ENCODE results near the gene ZNF407.

ZNF407 gene

DNA sequence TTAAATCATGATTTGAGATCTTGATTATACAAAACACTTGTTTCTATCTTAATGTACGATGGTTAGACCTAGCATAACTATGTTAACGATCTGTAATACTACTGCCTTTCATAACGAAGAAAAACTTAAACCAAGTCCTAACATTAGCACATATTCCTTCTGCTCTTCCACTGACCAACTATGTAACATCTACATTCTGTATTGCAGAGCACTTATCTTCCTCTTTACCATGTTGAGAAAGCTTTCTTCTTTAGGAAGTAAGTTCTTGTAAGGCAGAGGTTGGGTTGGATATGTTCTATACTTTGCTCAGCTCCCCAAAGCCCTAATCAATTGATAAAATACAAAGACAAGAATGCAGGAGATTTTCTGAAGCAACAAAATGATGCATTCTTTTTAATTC, 7.9 kb upstream of the ZNF407 start:
- Histone ChIP-seq H3K36me3 (ENCODE audit: control insufficient read depth in 1 of 2, insufficient read depth in 2 of 2, low read length in 2 of 2) (no peaks in the 10 kb centered on the region), H3K4me3 (ENCODE audit: low read depth in 1 of 2, low read length in 2 of 2) (no peak overlapping the region), H3K9me3 (ENCODE audit: control insufficient read depth in 1 of 2, low read length in 2 of 2) (no peaks in the 10 kb centered on the region), H3K4me1 (ENCODE audit: control insufficient read depth in 1 of 2, insufficient read depth in 2 of 2, low read length in 2 of 2) (no peaks in the 10 kb centered on the region), H3K27me3 (ENCODE audit: low read depth, low read length) (no peaks in the 10 kb centered on the region), H3K27ac (ENCODE audit: low read length) (no peak overlapping the region)

DNA sequence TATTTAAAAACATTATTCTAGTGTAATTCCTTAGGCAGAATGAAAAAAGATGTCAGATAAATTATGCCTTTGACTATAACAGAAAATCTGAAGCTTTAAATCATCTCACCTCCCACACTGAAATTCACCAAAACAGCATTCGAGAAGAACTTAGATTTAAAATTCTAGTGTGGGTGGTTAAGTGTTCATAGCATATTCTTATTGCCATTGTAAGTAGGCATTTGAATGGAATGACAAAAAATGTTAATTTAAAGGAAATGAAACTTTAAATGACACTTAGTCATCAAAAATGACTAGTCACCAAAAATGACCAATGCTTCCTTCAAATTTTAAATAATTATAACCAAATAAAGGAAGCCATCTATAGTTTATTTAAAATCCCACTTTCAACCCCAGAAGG, 7.0 kb upstream of the ZNF407 start:
- Histone ChIP-seq H3K36me3 (ENCODE audit: control insufficient read depth in 1 of 2, insufficient read depth in 2 of 2, low read length in 2 of 2) (no peaks in the 10 kb centered on the region), H3K4me3 (ENCODE audit: low read depth in 1 of 2, low read length in 2 of 2) (no peak overlapping the region), H3K27me3 (ENCODE audit: low read depth, low read length) (no peaks in the 10 kb centered on the region), H3K4me1 (ENCODE audit: control insufficient read depth in 1 of 2, insufficient read depth in 2 of 2, low read length in 2 of 2) (peaks cover 2% of the 10 kb centered on the region in 2 donors), H3K27ac (ENCODE audit: low read length) (no peak overlapping the region), H3K9me3 (ENCODE audit: control insufficient read depth in 1 of 2, low read length in 2 of 2) (no peaks in the 10 kb centered on the region)

DNA sequence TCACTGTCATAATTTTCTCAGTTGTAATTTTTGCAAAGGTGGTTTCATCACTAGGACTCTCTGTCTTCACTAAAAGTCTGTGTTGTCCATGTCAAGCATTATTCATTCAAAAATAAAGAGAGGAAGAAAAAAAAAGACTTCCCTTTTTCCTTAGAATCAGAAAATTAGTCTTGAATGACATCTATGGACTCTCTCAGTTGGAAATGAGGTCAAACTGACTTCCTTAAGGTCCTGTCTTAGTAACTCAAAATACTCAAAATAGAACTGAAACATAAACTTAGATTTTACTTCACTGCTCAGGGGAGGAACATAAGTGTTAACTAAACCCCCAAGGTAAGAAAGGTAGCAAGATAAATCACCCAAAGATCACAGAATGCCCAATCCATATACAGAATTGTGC, 2.2 kb upstream of the ZNF407 start:
- H3K4me1 ChIP-seq (ENCODE audit: control insufficient read depth in 1 of 2, insufficient read depth in 2 of 2, low read length in 2 of 2): peaks cover 20% of the 10 kb centered on the region in 2 donors
- H3K27ac ChIP-seq (ENCODE audit: low read length): peak overlapping the region; percentile 14
- no peak overlapping the region for H3K4me3 ChIP-seq (ENCODE audit: low read depth in 1 of 2, low read length in 2 of 2)
- no peaks in the 10 kb centered on the region for H3K9me3 ChIP-seq (ENCODE audit: control insufficient read depth in 1 of 2, low read length in 2 of 2)
- H3K36me3 ChIP-seq (ENCODE audit: control insufficient read depth in 1 of 2, insufficient read depth in 2 of 2, low read length in 2 of 2): no peaks in the 10 kb centered on the region
- no peaks in the 10 kb centered on the region for H3K27me3 ChIP-seq (ENCODE audit: low read depth, low read length)

DNA sequence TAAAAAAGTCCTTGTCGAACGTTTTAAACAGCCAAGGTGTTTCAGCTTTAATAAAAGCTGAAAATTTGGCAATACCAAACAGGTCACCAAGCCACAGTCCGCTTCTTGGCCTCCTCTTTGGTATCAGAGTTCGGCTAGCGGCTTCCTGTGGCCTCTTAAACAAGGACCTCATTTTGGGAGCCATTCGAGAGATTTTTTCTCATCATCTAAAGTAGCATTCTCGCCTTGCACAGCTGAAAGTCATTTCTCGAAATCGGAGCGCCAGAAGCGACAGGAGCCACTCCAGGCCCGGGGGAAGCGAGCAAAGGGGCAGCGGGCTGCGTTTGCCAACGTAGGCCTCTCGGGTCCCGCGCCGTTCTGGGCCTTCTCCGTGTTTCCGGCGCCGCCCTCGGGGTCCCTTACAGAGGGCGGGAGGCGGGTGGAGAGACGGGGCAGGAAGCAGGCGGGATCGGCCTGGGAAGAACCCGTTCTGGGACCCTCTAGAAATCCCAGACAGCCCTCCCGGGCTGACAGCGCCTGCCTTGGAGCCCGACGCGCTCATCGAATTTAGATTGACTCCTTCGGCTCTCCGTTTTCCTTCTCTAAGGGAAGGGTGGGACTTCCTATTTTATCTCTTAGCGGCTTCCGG, 522 bp upstream of the ZNF407 start:
- Histone ChIP-seq H3K27me3 (ENCODE audit: low read depth, low read length) (no peaks in the 10 kb centered on the region), H3K4me1 (ENCODE audit: control insufficient read depth in 1 of 2, insufficient read depth in 2 of 2, low read length in 2 of 2) (peaks cover 20% of the 10 kb centered on the region in 2 donors), H3K9me3 (ENCODE audit: control insufficient read depth in 1 of 2, low read length in 2 of 2) (no peaks in the 10 kb centered on the region), H3K4me3 (ENCODE audit: low read depth in 1 of 2, low read length in 2 of 2) (peak overlapping the region; percentile 88 to 97), H3K36me3 (ENCODE audit: control insufficient read depth in 1 of 2, insufficient read depth in 2 of 2, low read length in 2 of 2) (no peaks in the 10 kb centered on the region), H3K27ac (ENCODE audit: low read length) (peak overlapping the region; percentile 99)

DNA sequence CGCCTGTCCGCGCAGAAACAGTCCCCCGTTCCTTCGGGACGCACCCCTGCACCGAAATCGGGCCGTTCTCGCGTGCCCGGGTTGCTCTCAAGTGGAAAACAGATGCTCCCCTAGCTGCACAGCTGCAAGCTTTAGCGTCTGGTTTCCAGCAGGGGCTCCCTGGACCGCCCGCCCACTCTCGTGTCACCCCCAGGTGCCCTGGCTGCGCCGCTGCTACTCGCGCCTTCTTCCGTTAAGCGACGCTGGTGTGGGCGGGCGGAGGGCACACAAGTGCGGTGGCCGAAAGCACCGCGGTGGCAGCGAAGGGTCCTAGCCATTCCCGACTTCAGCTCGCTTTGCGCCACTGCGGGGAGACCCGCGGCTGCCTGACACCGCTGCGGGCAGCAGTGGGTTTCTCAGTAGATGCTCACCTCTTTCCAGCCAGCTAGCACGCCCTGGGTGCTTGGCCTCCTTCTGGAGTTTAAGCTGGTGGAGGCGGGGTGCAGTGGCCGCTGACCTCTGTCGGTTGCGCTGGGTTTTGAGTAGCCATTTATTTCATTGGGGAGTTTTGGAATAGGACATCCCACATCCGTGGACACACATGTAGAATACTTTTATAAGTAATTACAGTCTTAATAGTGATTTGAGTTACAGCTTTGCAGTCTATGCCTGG, 806 bp downstream of the ZNF407 start:
- Histone ChIP-seq H3K4me3 (ENCODE audit: low read depth in 1 of 2, low read length in 2 of 2) (peak overlapping the region; percentile 79 to 88), H3K36me3 (ENCODE audit: control insufficient read depth in 1 of 2, insufficient read depth in 2 of 2, low read length in 2 of 2) (no peaks in the 10 kb centered on the region), H3K27me3 (ENCODE audit: low read depth, low read length) (no peaks in the 10 kb centered on the region), H3K9me3 (ENCODE audit: control insufficient read depth in 1 of 2, low read length in 2 of 2) (no peaks in the 10 kb centered on the region), H3K27ac (ENCODE audit: low read length) (peak overlapping the region; percentile 99), H3K4me1 (ENCODE audit: control insufficient read depth in 1 of 2, insufficient read depth in 2 of 2, low read length in 2 of 2) (peaks cover 20% of the 10 kb centered on the region in 2 donors)

DNA sequence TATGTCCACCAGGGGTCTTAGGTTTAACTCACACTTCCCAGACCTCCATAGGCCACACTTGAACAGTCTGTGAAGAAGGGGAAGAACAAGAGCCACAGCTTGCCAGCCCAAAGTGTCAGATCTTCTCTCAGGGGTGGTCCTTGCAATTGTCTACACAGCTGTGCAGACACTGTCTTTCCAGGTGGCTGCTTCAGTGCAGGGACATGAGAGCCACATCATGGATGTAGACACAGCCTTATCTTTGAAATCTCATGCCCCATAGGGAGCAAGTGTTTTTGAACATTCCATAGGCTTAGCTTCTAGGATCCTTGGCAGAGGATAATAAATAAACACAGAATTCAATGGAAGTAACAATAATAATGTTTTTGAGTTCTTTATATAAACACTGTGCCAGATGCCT, 6.7 kb downstream of the ZNF407 start:
- Histone ChIP-seq H3K4me1 (ENCODE audit: control insufficient read depth in 1 of 2, insufficient read depth in 2 of 2, low read length in 2 of 2) (peaks cover 0 to under 1% of the 10 kb centered on the region in 2 donors), H3K27ac (ENCODE audit: low read length) (peak overlapping the region; percentile 42), H3K27me3 (ENCODE audit: low read depth, low read length) (no peaks in the 10 kb centered on the region), H3K4me3 (ENCODE audit: low read depth in 1 of 2, low read length in 2 of 2) (no peak overlapping the region), H3K9me3 (ENCODE audit: control insufficient read depth in 1 of 2, low read length in 2 of 2) (no peaks in the 10 kb centered on the region), H3K36me3 (ENCODE audit: control insufficient read depth in 1 of 2, insufficient read depth in 2 of 2, low read length in 2 of 2) (no peaks in the 10 kb centered on the region)

DNA sequence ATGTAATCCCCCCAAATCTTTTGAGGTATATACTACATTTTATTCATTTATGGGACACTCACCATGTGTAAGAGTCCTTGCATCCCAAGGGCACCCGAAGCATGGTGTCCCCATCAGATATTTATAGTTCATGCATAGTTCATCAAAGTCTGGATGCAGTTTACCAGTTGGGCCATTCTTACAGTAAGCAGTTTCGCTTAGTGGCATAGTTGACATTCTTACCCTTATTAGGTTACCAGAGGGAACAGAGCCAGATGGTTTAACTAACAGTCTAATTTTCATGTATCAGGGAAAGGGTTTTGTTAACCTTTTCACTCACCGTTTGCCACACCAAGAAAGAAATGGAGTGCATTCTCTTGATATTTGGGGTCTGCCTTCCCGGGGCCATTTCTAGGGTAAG, 7.1 kb downstream of the ZNF407 start:
- Histone ChIP-seq H3K4me3 (ENCODE audit: low read depth in 1 of 2, low read length in 2 of 2) (no peak overlapping the region), H3K4me1 (ENCODE audit: control insufficient read depth in 1 of 2, insufficient read depth in 2 of 2, low read length in 2 of 2) (no peaks in the 10 kb centered on the region), H3K27ac (ENCODE audit: low read length) (peak overlapping the region; percentile 42), H3K27me3 (ENCODE audit: low read depth, low read length) (no peaks in the 10 kb centered on the region), H3K36me3 (ENCODE audit: control insufficient read depth in 1 of 2, insufficient read depth in 2 of 2, low read length in 2 of 2) (no peaks in the 10 kb centered on the region), H3K9me3 (ENCODE audit: control insufficient read depth in 1 of 2, low read length in 2 of 2) (no peaks in the 10 kb centered on the region)

DNA sequence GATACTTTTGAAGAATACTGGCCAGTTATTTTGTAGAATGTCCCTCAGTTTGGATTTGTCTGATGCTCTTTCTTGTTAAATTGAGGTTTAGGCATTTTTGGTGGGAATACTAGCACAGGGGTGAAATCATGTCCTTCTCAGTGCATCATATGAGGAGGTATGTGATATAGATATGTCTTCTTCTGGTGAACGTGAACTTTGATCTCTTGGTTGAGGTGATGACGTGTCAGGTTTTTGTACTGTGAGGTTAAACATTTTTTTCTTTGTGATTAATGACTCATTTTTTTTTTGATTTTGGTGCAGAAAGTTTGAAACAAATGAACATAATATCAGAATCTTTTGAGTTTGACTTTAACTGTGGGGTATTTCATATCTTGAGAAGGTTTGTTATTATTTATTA, 11.0 kb downstream of the ZNF407 start:
- Histone ChIP-seq H3K9me3 (ENCODE audit: control insufficient read depth in 1 of 2, low read length in 2 of 2) (no peaks in the 10 kb centered on the region), H3K36me3 (ENCODE audit: control insufficient read depth in 1 of 2, insufficient read depth in 2 of 2, low read length in 2 of 2) (no peaks in the 10 kb centered on the region), H3K27me3 (ENCODE audit: low read depth, low read length) (no peaks in the 10 kb centered on the region), H3K27ac (ENCODE audit: low read length) (no peak overlapping the region), H3K4me1 (ENCODE audit: control insufficient read depth in 1 of 2, insufficient read depth in 2 of 2, low read length in 2 of 2) (no peaks in the 10 kb centered on the region), H3K4me3 (ENCODE audit: low read depth in 1 of 2, low read length in 2 of 2) (no peak overlapping the region)

DNA sequence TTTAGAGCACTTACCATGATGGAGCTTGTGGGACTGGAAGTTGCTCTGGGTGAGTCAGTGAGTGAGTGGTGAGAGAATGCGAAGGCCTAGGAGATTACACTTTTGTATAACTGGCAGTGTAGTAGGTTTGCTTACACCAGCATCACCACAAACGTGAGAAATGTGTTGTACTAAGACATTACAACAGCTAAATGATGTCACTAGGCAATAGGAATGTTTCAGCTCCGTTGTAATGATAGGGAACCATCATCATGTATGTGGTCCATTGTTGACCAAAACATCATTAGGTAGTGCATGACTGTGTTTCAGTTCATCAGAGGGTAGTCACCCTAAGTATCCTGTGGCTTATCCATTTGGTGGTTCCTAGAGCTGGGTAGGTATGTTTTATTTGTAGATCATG, 11.9 kb downstream of the ZNF407 start:
- Histone ChIP-seq H3K36me3 (ENCODE audit: control insufficient read depth in 1 of 2, insufficient read depth in 2 of 2, low read length in 2 of 2) (no peaks in the 10 kb centered on the region), H3K4me3 (ENCODE audit: low read depth in 1 of 2, low read length in 2 of 2) (no peak overlapping the region), H3K9me3 (ENCODE audit: control insufficient read depth in 1 of 2, low read length in 2 of 2) (peaks cover 0 to 1% of the 10 kb centered on the region in 2 donors), H3K27me3 (ENCODE audit: low read depth, low read length) (no peaks in the 10 kb centered on the region), H3K4me1 (ENCODE audit: control insufficient read depth in 1 of 2, insufficient read depth in 2 of 2, low read length in 2 of 2) (no peaks in the 10 kb centered on the region), H3K27ac (ENCODE audit: low read length) (no peak overlapping the region)

DNA sequence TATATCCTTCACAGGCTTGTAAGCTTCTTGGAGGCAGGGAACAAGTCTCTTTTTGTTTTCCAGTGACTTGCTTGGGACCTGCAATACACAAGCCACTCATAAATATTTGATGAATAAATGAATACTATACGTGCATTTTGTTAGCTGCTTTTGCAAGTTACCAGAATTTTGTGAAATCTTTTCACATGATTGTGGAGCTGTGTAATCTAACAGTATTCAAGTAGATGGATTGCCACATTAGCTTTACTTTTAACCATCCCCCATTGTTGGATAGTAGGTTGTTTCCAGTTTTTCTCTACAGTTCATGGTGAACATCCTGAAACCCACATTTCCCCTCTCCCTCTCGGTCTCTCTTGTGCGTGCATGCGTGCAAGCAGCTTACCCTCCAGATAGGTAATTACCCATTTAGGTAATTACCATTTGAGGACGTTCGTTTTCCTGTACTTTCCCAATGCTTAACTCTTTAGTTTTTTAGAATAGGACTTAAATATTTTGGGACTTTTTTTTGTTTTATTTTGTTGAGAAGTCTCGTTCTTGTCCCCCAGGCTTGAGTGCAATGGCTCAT, 12.5 kb downstream of the ZNF407 start:
- H3K27ac ChIP-seq (ENCODE audit: low read length): no peak overlapping the region
- H3K27me3 ChIP-seq (ENCODE audit: low read depth, low read length): no peaks in the 10 kb centered on the region
- no peak overlapping the region for H3K4me3 ChIP-seq (ENCODE audit: low read depth in 1 of 2, low read length in 2 of 2)

DNA sequence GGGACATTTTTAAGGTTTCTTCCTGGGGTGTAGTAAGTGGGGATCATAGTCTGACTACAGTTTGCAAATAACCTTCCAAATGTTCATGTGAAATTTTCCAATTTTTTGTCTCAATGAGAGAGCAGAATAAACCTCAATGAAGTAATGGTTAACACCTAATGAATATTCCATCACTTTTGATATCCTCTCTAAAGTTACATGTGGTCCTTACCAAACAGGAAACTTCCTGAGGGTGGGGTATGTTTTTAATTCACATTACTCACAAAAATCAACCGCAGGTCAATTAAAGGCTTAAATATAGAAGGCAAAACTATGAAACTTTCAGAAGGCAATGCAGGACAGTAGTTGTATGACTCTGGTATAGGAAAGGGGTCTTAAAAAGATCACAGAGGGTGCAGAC, 13.2 kb downstream of the ZNF407 start:
- Histone ChIP-seq H3K4me1 (ENCODE audit: control insufficient read depth in 1 of 2, insufficient read depth in 2 of 2, low read length in 2 of 2) (no peaks in the 10 kb centered on the region), H3K4me3 (ENCODE audit: low read depth in 1 of 2, low read length in 2 of 2) (no peak overlapping the region), H3K27ac (ENCODE audit: low read length) (no peak overlapping the region), H3K36me3 (ENCODE audit: control insufficient read depth in 1 of 2, insufficient read depth in 2 of 2, low read length in 2 of 2) (no peaks in the 10 kb centered on the region), H3K9me3 (ENCODE audit: control insufficient read depth in 1 of 2, low read length in 2 of 2) (peaks cover 0 to 5% of the 10 kb centered on the region in 2 donors), H3K27me3 (ENCODE audit: low read depth, low read length) (no peaks in the 10 kb centered on the region)

More for the DNA sequence above, 12.5 kb downstream of the ZNF407 start:
- Histone ChIP-seq H3K36me3 (ENCODE audit: control insufficient read depth in 1 of 2, insufficient read depth in 2 of 2, low read length in 2 of 2) (no peaks in the 10 kb centered on the region), H3K4me1 (ENCODE audit: control insufficient read depth in 1 of 2, insufficient read depth in 2 of 2, low read length in 2 of 2) (no peaks in the 10 kb centered on the region), H3K9me3 (ENCODE audit: control insufficient read depth in 1 of 2, low read length in 2 of 2) (peaks cover 0 to 5% of the 10 kb centered on the region in 2 donors)
